ENCODE measurements around the gene TNFAIP8L2. TPM values are rescaled to one million over a fixed set of nuclear protein-coding genes. Genes with fewer than 3 reads are reported as not detected.
A peak's percentile ranks its signal among the peaks of the same experiment; 100 is the strongest.

The TNFAIP8L2 gene
- total and polyA plus RNA-seq, 2 donors from 2014 or later: 1.8 to 6.3 TPM

DNA sequence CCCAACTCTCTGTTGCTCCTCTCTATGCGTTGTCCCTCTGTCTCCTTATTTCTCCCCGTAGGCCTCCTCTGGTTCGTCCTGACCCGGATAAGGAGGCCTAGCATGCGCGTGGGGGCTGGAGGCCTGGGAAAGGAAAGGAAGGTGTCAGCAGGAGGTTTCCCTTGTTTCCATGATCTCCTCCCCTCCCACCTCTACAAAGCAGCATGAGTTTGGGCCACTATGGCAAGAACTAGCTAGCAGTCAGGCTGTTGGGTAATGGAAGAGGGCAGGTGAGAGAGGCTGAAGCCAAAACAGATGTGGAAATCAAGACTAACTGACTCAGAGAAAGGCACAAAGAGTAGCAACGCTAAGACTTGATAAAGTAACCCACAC, 9.3 kb upstream of the TNFAIP8L2 start:
- Histone ChIP-seq H3K4me1 (ENCODE audit: control insufficient read depth in 2 of 3, insufficient read depth in 2 of 3, low read depth in 1 of 3, low read length in 3 of 3) (peaks cover 0 to 33% (median 16%) of the 10 kb centered on the region in 3 donors), H3K27me3 (ENCODE audit: control insufficient read depth, insufficient read depth, low read length) (no peaks in the 10 kb centered on the region), H3K27ac (ENCODE audit: low read depth in 2 of 2, low read length in 2 of 2) (peak overlapping the region; percentile 78 to 81), H3K4me3 (ENCODE audit: low read length in 3 of 3) (peak overlapping the region; percentile 68 to 83 (median 81)), H3K9ac (ENCODE audit: low read length in 3 of 3) (peak overlapping the region; percentile 52 to 78 (median 73)), H3K36me3 (ENCODE audit: control insufficient read depth in 2 of 3, insufficient read depth in 3 of 3, low read length in 3 of 3) (no peaks in the 10 kb centered on the region), H3K9me3 (ENCODE audit: control insufficient read depth in 2 of 3, insufficient read depth in 1 of 3, low read length in 3 of 3) (no peaks in the 10 kb centered on the region)
- FAIRE-seq (no peak), DNase-seq (peak in 2 of 5 donors; percentile 59 to 61)
- intact Hi-C loops (cut with DNase I): no loop called here
- TF ChIP-seq, protein P1, sequence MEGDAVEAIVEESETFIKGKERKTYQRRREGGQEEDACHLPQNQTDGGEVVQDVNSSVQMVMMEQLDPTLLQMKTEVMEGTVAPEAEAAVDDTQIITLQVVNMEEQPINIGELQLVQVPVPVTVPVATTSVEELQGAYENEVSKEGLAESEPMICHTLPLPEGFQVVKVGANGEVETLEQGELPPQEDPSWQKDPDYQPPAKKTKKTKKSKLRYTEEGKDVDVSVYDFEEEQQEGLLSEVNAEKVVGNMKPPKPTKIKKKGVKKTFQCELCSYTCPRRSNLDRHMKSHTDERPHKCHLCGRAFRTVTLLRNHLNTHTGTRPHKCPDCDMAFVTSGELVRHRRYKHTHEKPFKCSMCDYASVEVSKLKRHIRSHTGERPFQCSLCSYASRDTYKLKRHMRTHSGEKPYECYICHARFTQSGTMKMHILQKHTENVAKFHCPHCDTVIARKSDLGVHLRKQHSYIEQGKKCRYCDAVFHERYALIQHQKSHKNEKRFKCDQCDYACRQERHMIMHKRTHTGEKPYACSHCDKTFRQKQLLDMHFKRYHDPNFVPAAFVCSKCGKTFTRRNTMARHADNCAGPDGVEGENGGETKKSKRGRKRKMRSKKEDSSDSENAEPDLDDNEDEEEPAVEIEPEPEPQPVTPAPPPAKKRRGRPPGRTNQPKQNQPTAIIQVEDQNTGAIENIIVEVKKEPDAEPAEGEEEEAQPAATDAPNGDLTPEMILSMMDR (IDR thresholded peaks at IDR 0.05; ENCODE audit: borderline replicate concordance, extremely low read depth, insufficient read depth): no peak

DNA sequence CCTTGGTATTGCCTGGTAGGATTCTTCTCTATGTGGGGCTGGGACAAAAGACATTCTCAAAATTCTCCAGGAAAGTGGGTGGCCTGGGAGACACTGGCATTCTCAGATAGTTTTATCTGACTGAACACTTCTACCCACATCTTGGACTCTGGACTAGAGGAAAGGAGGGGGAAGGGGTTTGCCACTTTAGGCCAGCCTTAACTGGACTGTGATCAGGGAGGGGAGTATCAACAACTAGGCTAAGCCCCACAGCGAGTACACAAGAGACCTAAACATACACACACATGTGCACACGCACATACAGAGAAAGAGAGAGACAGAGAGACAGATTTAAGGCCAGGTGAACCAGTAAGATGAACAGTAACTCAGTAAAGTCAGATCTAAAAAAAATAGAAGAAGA, 8.8 kb upstream of the TNFAIP8L2 start:
- TF ChIP-seq, protein P1 (IDR thresholded peaks at IDR 0.05; ENCODE audit: borderline replicate concordance, extremely low read depth, insufficient read depth): no peak
- Histone ChIP-seq H3K9me3 (ENCODE audit: control insufficient read depth in 2 of 3, insufficient read depth in 1 of 3, low read length in 3 of 3) (no peaks in the 10 kb centered on the region), H3K4me1 (ENCODE audit: control insufficient read depth in 2 of 3, insufficient read depth in 2 of 3, low read depth in 1 of 3, low read length in 3 of 3) (peaks cover 0 to 28% (median 16%) of the 10 kb centered on the region in 3 donors), H3K4me3 (ENCODE audit: low read length in 3 of 3) (peak overlapping the region; percentile 68 to 83 (median 81)), H3K27ac (ENCODE audit: low read depth in 2 of 2, low read length in 2 of 2) (peak overlapping the region; percentile 78 to 81), H3K9ac (ENCODE audit: low read length in 3 of 3) (peak overlapping the region in 2 of 3 donors; percentile 73 to 78), H3K27me3 (ENCODE audit: control insufficient read depth, insufficient read depth, low read length) (no peaks in the 10 kb centered on the region), H3K36me3 (ENCODE audit: control insufficient read depth in 2 of 3, insufficient read depth in 3 of 3, low read length in 3 of 3) (no peaks in the 10 kb centered on the region)
- intact Hi-C loops (cut with DNase I): no loop called here
- DNase-seq: peak in 2 of 5 donors; percentile 17 to 62
- peak; percentile 17 for FAIRE-seq

DNA sequence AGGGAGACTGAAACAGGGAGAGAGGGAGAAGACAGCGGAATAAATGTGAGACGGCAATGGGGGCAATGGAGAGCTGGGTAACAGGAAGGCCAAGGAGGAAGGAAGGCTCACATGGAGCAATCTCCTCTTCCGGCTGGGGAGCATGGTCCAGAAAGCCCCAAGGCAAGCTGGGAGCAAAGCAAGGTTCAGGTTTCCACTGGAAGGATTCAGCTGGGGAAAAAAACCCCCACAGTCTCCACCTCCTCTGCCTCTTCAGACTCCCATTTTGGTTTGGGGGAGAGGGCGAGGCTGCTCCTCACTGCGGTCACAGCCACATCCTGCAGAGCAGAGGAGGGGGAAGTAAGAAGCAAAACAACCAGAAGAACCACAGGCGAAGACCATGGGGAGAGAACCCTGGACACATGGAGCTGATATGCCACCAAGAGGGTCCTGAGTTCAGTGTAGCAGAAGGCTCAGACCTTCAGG, 650 bp downstream of the TNFAIP8L2 start:
- no peak overlapping the region for H3K9ac ChIP-seq (ENCODE audit: low read length in 3 of 3)
- FAIRE-seq (no peak), DNase-seq (peak in 1 of 5 donors; percentile 55)
- peak overlapping the region in 1 of 2 donors; percentile 47 for H3K27ac ChIP-seq (ENCODE audit: low read depth in 2 of 2, low read length in 2 of 2)
- TF ChIP-seq, protein P1 (IDR thresholded peaks at IDR 0.05; ENCODE audit: borderline replicate concordance, extremely low read depth, insufficient read depth): no peak
- H3K9me3 ChIP-seq (ENCODE audit: control insufficient read depth in 2 of 3, insufficient read depth in 1 of 3, low read length in 3 of 3): no peaks in the 10 kb centered on the region
- H3K36me3 ChIP-seq (ENCODE audit: control insufficient read depth in 2 of 3, insufficient read depth in 3 of 3, low read length in 3 of 3): peaks cover 6 to 26% (median 20%) of the 10 kb centered on the region in 3 donors
- H3K4me1 ChIP-seq (ENCODE audit: control insufficient read depth in 2 of 3, insufficient read depth in 2 of 3, low read depth in 1 of 3, low read length in 3 of 3): no peaks in the 10 kb centered on the region
- H3K4me3 ChIP-seq (ENCODE audit: low read length in 3 of 3): peak overlapping the region in 1 of 3 donors; percentile 47
- intact Hi-C loops (cut with DNase I): loop anchor here (10.0 kb wide), 1 partner anchor 52 kb away; no protein-coding TSS in a partner anchor
- no peaks in the 10 kb centered on the region for H3K27me3 ChIP-seq (ENCODE audit: control insufficient read depth, insufficient read depth, low read length)

All from kidney (tissue), 14 donors.